ENCODE results near the gene BLTP3B. TPM values are rescaled to one million over a fixed set of nuclear protein-coding genes. Genes with fewer than 3 reads are reported as not detected.
A peak's percentile ranks its signal among the peaks of the same experiment; 100 is the strongest.

The BLTP3B gene
- polyA plus RNA-seq, 6 donors from 2014 or later, result 19.9 to 34.6 (median 25.0) TPM

DNA sequence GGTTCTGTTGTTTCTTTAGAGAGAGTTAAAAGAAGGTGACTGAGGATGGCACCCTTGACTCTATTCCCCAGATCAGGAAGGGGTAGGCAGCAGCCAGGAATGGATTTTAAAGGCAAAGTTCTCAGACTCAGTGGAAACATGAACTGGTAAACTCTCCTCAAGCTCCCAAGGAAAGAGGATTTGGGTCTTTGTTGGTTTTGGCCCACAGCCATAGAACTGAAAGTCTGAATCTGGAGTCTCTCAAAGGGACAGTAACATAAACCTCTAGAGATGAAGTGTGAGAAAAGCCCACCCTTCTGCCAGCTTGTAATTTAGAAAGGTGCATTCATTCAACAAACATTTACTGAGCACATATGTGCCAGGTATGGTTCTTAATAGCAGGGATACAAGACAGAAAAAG, 28.6 kb upstream of the BLTP3B start:
- Mint-ChIP-seq H3K9me3 (no peaks in the 10 kb centered on the region), H3K27me3 (no peaks in the 10 kb centered on the region), H3K4me1 (no peaks in the 10 kb centered on the region), H3K36me3 (peaks cover 0 to 4% of the 10 kb centered on the region in 2 donors), H3K27ac (no peak overlapping the region), H3K4me3 (no peak overlapping the region)
- no peak for DNase-seq
- no peak for ATAC-seq (ENCODE audit: low read depth in 2 of 2)

DNA sequence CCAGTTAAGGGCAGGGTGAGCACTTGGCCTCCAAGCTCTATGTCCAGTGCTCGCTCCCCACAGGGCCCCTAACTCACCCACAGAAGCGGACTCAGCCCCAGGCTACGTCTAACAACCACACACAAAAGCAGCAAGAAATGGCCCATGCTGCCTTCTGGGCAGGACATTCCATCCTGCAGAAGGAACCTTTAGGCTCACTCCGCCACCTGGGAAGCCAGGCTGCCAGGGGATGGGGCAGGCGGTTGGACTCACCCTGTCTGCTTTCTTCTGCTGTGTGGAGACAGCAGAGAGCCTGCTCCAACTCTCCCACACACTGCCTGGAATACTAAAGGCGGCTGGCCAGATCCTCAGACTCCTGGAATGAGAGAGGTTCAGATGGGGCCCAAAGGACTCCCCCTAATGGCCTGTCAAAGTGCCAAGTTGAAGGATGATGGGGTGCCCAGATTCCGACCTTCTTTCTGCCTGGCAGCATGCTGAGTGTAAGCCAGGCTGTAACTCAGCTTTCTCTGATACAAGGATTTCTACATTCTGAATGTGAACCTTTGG, 27.7 kb upstream of the BLTP3B start:
- no peaks in the 10 kb centered on the region for H3K4me1 Mint-ChIP-seq
- ATAC-seq (ENCODE audit: low read depth in 2 of 2) (no peak), DNase-seq (no peak)
- H3K36me3 Mint-ChIP-seq, result peaks cover 0 to 4% of the 10 kb centered on the region in 2 donors
- peak overlapping the region in 3 of 6 donors; percentile 28 to 67 (median 44) for H3K27ac Mint-ChIP-seq
- H3K9me3 Mint-ChIP-seq, result no peaks in the 10 kb centered on the region
- H3K27me3 Mint-ChIP-seq, result no peaks in the 10 kb centered on the region
- H3K4me3 Mint-ChIP-seq, result no peak overlapping the region

DNA sequence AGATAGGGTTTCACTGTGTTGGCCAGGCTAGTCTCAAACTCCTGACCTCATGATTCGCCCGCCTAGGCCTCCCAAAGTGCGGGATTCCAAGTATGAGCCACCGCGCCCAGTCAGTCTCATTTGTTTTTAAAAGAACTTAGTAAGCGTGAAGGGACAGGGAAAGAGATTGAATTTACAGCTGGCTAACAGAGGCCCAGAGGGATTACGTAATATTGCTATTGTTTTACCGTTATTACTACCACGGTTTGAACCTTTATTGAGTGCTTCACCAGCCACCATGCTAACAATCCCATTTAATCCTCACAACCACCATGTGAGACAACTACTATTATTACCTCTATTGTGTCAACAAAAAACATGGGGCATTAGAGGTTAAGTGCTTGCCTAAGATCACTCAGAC, 26.7 kb upstream of the BLTP3B start:
- H3K27ac Mint-ChIP-seq, result no peak overlapping the region
- H3K27me3 Mint-ChIP-seq, result no peaks in the 10 kb centered on the region
- no peaks in the 10 kb centered on the region for H3K9me3 Mint-ChIP-seq
- H3K4me1 Mint-ChIP-seq, result peaks cover 1 to 2% (median 2%) of the 10 kb centered on the region in 3 donors
- H3K36me3 Mint-ChIP-seq, result peaks cover 0 to 4% of the 10 kb centered on the region in 2 donors
- DNase-seq (no peak), ATAC-seq (ENCODE audit: low read depth in 2 of 2) (no peak)
- peak overlapping the region in 1 of 8 donors; percentile 61 for H3K4me3 Mint-ChIP-seq

DNA sequence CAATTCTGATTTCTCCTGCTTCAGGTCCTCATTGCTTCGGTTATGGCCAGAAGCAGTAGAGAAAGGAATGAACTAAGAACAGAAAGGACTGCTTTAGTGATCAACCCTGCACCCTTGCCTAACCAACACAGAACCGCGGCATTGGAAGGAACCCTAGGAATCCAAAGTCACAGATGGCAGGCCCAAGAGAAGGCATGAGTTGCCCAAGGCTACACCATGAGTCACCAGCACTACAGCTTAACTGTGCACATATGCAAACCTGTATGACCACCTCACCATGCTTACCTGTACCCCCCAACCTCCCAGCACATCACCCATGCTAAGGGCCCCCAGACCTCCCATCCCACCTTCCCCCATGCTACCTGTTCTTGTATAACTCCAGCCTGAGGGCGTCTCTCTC, 25.9 kb upstream of the BLTP3B start:
- Mint-ChIP-seq H3K9me3 (no peaks in the 10 kb centered on the region), H3K4me1 (peaks cover 9 to 10% (median 10%) of the 10 kb centered on the region in 3 donors), H3K4me3 (no peak overlapping the region), H3K27ac (no peak overlapping the region), H3K36me3 (peaks cover 0 to 4% of the 10 kb centered on the region in 2 donors), H3K27me3 (no peaks in the 10 kb centered on the region)
- no peak for ATAC-seq (ENCODE audit: low read depth in 2 of 2)
- DNase-seq, result no peak

DNA sequence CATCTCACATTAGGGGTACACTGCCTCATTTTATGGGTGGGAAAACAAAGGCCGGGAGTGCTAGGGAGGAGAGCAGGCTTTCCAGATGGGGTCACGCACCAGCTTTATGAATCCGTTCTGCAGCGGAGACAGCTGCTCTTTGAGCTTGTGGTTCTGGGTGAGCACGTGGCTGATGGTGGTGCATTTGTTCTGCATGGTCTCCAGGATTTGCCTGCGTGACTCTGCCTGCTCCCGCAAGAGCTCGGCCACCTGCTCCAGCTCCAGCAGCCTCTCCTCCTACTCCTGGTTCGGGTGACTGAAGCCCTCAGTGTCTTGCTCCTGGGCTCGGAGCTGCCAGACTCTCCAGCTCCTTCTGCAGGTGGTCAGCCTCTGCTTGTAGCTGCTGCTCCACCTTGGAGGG, 23.6 kb upstream of the BLTP3B start:
- peaks cover 11 to 14% (median 11%) of the 10 kb centered on the region in 3 donors for H3K4me1 Mint-ChIP-seq
- no peaks in the 10 kb centered on the region for H3K27me3 Mint-ChIP-seq
- H3K9me3 Mint-ChIP-seq, result no peaks in the 10 kb centered on the region
- ATAC-seq (ENCODE audit: low read depth in 2 of 2) (no peak), DNase-seq (no peak)
- H3K36me3 Mint-ChIP-seq, result no peaks in the 10 kb centered on the region
- peak overlapping the region in 1 of 6 donors; percentile 63 for H3K27ac Mint-ChIP-seq
- no peak overlapping the region for H3K4me3 Mint-ChIP-seq

DNA sequence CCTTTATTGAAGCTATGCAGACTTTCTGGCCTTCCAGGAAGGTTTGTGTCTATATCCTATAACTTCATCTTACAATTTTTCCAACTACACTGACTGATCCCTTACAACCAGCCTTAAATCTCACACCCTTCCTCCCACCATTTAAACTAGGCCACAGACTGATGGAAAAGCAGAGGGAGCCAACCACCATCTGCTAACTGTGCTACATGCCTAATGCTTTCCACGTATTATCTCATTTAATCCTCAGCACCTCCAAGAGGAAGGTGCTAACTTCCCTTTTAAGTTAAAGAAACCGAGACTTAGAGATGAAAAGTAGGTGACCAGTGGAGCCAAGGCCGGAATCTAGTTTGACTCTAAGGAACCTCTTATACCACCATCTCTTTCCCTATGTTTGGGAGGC, 22.7 kb upstream of the BLTP3B start:
- no peak overlapping the region for H3K27ac Mint-ChIP-seq
- ATAC-seq (ENCODE audit: low read depth in 2 of 2) (no peak), DNase-seq (no peak)
- H3K36me3 Mint-ChIP-seq, result no peaks in the 10 kb centered on the region
- H3K9me3 Mint-ChIP-seq, result no peaks in the 10 kb centered on the region
- no peaks in the 10 kb centered on the region for H3K27me3 Mint-ChIP-seq
- H3K4me1 Mint-ChIP-seq, result peaks cover 11 to 14% (median 11%) of the 10 kb centered on the region in 3 donors
- no peak overlapping the region for H3K4me3 Mint-ChIP-seq

DNA sequence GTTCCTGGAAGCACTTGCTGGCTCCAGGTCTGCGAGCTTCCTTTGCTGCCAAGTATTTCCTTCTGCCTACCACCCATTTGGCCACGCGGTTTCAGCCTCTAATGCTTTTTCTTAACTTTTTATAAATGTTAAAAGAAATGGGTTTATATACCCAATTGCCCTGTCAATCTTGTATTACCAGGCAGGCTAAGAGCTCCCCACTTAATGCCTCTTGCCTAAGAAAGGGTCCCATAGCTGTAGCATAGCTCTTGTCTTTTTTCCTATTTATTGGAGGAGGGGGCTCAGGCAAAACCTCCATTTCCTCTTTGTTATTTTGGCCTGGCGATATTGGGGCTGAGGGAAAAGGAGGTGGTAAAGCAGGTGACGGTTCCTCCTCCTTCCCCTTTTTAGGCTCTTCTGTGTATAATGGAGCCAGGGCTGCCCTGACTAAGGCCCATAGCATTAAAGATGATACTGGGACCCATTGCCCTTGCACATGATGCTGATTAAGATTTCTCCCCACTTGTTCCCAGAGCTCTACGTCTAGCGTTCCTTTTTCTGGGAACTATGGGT, 21.6 kb upstream of the BLTP3B start:
- Mint-ChIP-seq H3K9me3 (no peaks in the 10 kb centered on the region), H3K27ac (peak overlapping the region in 3 of 6 donors; percentile 29 to 53 (median 33)), H3K36me3 (no peaks in the 10 kb centered on the region), H3K4me1 (peaks cover 11 to 14% (median 11%) of the 10 kb centered on the region in 3 donors), H3K4me3 (peak overlapping the region in 7 of 8 donors; percentile 37 to 86 (median 74)), H3K27me3 (no peaks in the 10 kb centered on the region)
- no peak for DNase-seq
- peak in 1 of 2 donors; percentile 25 for ATAC-seq (ENCODE audit: low read depth in 2 of 2)

DNA sequence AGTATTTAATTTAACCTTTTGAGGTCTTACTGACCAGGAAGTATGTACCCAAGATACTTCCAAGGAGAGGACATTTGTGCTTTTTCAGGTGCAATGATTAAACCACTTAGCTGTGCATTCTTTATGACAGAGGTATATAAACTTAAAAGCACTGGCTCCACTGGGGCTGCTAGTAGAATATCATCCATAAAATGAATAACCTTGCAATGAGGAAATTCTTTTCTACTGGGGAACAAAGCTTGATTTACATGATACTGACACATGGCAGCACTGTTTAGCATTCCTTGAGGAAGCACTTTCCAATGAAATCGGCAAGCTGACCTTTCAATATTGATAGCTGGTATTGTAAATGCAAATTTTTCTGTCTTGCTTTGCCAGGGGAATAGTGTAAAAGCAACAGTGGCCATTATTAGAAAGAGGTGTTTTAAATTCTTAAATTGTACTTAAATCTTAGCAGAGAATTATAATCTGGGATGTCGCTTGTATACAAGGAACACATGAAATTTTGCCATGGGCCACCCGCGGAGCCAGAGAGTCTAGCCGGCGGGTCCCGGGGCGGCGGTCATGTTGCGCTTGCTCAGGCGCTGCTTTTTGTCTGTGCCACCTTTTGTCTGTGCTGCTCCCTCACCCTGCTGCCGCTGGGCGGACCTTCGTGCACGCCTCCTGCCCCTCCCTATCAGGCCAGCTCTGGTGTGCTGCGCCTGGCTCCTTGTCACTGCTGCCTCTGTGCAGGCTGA, 20.9 kb upstream of the BLTP3B start:
- Mint-ChIP-seq H3K4me3 (peak overlapping the region in 7 of 8 donors; percentile 37 to 86 (median 74)), H3K4me1 (peaks cover 11 to 14% (median 11%) of the 10 kb centered on the region in 3 donors), H3K36me3 (no peaks in the 10 kb centered on the region), H3K9me3 (no peaks in the 10 kb centered on the region), H3K27ac (peak overlapping the region in 2 of 6 donors; percentile 29 to 33), H3K27me3 (no peaks in the 10 kb centered on the region)
- DNase-seq (peak; percentile 54), ATAC-seq (ENCODE audit: low read depth in 2 of 2) (peak; percentile 100)

DNA sequence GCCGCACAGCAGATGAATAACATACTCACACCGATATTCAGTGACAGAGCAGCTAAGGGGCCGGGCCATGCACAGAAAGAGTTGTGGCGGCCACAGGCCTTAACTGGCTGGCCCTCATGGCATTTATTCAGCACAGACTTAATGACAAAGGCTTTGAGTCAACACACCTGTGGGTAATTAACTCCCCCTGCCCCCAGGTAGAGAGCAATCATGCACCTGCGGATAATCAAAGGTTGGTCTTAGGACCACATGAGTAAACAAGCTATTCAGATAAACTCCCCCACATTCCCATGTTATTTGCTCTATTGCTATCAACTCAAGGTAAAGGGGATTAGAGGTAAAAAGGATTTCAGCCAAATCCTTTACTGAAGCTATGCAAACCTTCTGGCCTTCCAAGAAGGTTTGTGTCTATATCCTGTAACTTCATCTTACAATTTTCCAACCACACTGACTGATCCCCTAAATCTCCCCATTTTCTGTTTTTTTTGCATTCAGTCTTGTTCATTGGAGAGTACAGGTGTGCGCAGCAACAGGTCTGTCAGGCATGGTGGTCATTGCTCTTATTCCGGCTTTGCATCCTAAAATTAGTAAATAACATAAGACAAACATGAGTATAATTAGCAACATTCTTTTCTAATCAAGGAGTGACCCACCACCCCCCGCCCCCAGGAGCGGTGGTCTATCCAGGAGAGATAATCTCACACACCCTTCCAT, 16.9 kb upstream of the BLTP3B start:
- Mint-ChIP-seq H3K27me3 (no peaks in the 10 kb centered on the region), H3K36me3 (no peaks in the 10 kb centered on the region), H3K4me3 (no peak overlapping the region), H3K27ac (peak overlapping the region in 2 of 6 donors; percentile 6 to 22), H3K9me3 (no peaks in the 10 kb centered on the region), H3K4me1 (peaks cover 13 to 16% (median 16%) of the 10 kb centered on the region in 3 donors)
- no peak for DNase-seq
- no peak for ATAC-seq (ENCODE audit: low read depth in 2 of 2)

DNA sequence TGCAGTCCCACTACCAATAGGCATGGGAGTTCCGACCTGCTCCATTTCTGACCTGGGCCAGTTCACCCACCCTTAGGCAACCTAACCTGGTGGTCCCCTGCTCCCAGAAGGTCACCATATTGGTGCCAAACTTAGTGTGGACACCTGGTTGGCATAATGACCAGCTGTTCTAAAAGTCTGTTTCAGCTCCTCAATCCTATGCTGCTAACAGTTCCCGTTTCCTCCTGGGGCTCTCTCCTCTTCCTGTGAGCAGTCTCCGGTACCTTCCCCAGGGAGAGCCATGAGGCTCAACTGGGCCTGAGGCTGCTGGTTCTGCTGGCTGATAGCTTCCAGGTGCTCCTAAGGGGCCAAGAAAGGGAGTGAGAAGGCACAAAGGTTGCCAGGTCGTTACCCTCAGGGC, 15.9 kb upstream of the BLTP3B start:
- no peak overlapping the region for H3K4me3 Mint-ChIP-seq

DNA sequence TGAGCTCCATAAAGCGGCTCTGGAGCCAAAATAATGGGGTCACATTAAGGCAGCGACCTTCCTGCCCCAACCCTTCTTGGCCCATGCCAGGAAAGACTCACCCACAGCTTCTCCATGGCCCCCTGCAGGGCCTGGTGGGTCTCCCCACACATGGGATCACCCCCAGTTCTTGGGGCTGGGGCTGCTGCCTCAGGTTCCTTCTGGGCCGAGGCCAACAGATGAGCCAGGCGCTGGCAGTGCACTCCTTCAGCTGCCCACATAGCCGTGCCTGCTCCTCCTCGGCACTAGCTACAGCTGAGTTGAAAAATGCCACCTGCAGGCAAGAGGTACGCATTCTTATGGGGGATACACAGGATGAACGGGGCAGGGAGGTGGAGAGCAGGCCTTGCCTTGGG, 14.8 kb upstream of the BLTP3B start:
- ATAC-seq (ENCODE audit: low read depth in 2 of 2) (no peak), DNase-seq (no peak)
- Mint-ChIP-seq H3K9me3 (no peaks in the 10 kb centered on the region), H3K4me1 (peaks cover 0 to 7% (median 6%) of the 10 kb centered on the region in 3 donors), H3K27ac (no peak overlapping the region), H3K36me3 (no peaks in the 10 kb centered on the region), H3K4me3 (no peak overlapping the region), H3K27me3 (no peaks in the 10 kb centered on the region)

More for the DNA sequence above, 15.9 kb upstream of the BLTP3B start:
- peaks cover 3 to 9% (median 7%) of the 10 kb centered on the region in 3 donors for H3K4me1 Mint-ChIP-seq
- no peak overlapping the region for H3K27ac Mint-ChIP-seq
- no peaks in the 10 kb centered on the region for H3K27me3 Mint-ChIP-seq
- no peaks in the 10 kb centered on the region for H3K36me3 Mint-ChIP-seq
- no peak for ATAC-seq (ENCODE audit: low read depth in 2 of 2)
- DNase-seq, result no peak
- no peaks in the 10 kb centered on the region for H3K9me3 Mint-ChIP-seq

DNA sequence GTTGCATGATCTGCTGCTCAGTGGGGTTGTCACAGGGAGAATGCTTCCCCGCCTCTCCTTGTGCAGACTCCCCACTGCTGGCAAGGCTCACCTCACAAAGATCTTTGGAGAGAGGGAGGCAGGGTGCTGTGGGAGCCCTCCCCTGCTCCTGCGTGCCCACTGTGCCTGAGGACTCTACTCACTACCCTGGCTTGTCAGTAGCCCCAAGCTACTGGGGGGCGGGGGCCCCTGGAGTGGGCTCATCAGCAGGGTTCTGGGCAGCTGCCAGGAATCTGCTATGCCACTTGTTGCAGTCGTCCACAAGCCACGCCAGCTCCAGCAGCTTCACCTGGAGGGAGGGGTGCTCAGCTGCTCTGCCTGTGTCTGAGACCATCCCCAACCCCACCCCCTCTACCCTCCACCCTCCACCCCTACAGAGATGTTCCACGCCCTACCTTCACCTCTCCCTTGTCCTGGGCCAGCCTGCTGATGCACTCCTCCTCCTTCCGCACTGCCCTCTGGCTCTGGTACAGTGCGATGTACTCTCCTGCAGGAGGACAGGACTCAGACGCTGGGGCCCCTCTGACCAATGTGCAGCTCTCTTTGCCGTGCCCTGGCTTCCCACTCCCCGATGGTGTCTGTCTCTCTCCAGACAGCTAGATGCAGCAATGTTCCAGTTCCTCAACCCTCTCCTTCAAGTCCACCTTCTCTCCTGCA, 14.2 kb upstream of the BLTP3B start:
- Mint-ChIP-seq H3K27me3 (no peaks in the 10 kb centered on the region), H3K27ac (no peak overlapping the region), H3K9me3 (no peaks in the 10 kb centered on the region), H3K36me3 (no peaks in the 10 kb centered on the region), H3K4me1 (peaks cover 0 to 7% (median 6%) of the 10 kb centered on the region in 3 donors), H3K4me3 (no peak overlapping the region)
- DNase-seq (no peak), ATAC-seq (ENCODE audit: low read depth in 2 of 2) (no peak)

All from naive B cell (primary cell).